Bone marrow (tissue), 2 donors: ENCODE measurements around the gene ALDH1L1.

Source experiments
- DNase-seq, 2 donors: peaks; one replicate each; lab custom pipeline; 2025; lab: John Stamatoyannopoulos, UW

Gene ALDH1L1

DNA sequence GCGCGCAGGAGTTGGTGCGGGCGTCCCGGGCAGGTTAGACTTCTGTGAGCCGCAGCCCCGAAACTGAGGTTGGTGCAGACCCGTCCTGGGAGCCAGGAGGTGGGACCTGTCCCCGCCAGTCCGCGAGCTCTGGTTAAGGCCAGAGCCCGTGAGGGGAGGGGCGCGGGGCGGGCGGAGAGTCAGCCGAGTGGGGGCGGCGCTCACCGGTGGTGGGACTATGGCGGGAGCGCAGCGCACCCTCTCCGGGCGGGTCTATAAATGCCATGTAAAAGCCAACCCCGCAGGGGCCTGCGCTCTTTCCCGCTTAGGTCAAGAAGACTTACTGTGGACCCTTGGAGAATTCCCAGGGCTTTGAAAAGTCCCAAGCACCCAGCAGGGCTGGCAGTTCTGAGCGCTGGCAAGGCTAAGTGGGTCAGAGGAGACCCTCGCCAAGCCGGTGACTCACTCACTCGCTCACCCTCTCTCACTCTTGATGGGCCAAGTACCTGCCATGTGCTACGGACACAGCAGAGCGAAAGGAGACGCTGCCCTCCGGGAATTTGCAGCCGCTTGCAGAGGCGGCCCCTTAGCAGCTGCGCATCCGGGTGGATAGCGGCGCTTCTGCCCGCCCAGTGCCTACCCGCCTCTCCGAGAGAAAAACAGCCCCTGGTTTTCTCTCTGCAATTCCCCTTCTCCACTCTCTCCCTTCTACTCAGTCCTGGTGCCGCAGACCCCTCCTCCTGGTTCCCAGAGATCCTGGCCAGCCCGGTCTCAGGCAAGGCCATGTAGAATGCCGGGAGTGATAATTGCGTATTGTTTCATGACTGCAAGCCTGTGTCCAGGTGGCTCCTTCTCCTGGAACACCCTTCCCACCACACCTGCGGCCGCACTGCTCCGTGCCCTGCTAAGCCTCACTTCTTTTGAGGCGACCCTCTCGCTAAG lies at the start of gene ALDH1L1:
Gene ALDH1L1, minus strand, starts transcription at position 110 of the 921 bp plus-strand sequence. CDS start 19,607 bp downstream, outside the sequence.
- DNase-seq: no peak

DNA sequence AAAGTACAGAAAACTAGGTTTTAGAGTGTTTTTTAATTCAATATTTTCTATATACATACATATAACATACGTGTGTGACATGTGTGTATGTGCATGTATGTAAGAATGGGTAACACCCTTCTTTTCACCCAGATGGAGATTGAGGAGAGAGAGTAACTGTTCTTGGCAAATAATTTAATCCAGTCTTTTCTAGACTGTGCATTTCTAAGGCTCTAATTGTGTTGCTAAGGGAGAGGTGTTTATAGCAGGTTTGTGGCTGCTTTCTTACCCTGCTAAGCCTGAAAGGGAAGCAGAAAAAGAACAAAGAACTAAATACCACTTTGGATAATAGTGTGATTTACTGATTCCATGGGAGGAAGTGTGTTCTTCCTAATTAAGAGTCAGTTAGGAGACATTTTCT lies 46.0 kb upstream of the ALDH1L1 start:
- no peak for DNase-seq

DNA sequence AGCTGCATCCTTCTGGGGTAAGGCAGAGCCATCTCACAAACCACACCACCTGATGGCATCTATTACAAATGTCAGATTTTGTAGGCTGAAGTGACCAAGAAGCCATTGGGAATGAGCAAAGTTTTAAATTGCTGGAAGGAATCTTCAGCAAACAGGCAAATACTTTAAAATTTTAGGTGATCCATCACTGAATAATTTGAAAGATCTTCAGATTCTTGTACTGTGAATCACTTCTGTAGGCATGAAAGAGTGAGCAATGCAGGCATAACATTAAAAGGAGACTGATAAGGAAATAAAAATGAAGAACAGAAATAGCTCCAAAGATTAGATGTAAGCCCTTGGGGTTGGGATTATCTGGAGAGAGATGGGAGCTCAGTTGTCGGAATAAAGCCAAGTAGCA lies 36.0 kb upstream of the ALDH1L1 start:
- DNase-seq: no peak

GRCh38 chr3:126213379-126214028 lies 33.1 kb upstream of the ALDH1L1 start:
- no peak for DNase-seq

GRCh38 chr3:126212620-126213378 lies 32.4 kb upstream of the ALDH1L1 start:
- no peak for DNase-seq

- no peak for DNase-seq
Measured at GRCh38 chr3:126212250-126212619, 31.8 kb upstream of the ALDH1L1 start.

- DNase-seq: no peak
Measured at GRCh38 chr3:126211569-126211968, 31.2 kb upstream of the ALDH1L1 start.

DNA sequence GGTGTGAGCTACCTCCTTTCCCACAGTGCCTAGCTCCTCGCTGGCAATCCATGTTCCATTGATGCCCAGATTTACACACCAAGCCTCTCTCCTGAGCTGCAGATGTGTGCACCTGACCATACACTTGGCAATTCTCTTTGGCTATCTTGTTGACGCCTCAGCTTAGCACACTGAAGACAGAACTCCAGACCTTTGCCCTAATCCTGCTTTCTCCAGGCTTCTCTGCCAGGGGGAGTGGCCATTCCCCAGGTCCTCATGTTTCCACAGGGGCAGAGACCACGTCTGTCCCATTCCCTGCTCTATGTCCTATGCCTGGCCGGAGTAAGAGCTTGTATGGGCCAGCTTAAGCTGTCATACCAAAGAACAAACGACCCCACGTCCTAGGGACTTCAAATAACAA lies 30.2 kb upstream of the ALDH1L1 start:
- no peak for DNase-seq

GRCh38 chr3:126209741-126210140 lies 29.4 kb upstream of the ALDH1L1 start:
- DNase-seq: no peak

GRCh38 chr3:126208606-126209256 lies 28.3 kb upstream of the ALDH1L1 start:
- DNase-seq: no peak

DNA sequence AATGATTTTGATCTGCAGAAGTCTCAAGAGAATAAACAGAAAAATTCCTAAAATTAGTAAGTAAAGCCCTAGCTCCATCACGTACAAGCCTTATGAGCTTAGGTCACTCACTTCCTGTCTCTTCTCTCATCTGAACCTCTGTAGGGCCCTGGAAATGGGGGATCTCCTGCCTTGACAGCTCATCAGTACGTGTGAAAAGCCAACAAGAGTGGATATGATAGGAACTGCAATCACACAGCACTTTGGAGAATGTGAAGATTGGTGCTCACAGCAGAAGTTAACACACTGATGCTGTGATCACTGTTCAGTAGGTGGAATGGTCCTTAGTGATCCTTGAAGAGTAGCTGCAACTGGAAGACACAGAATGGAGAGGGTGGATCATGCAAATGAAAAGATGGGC lies 27.8 kb upstream of the ALDH1L1 start:
- no peak for DNase-seq

DNA sequence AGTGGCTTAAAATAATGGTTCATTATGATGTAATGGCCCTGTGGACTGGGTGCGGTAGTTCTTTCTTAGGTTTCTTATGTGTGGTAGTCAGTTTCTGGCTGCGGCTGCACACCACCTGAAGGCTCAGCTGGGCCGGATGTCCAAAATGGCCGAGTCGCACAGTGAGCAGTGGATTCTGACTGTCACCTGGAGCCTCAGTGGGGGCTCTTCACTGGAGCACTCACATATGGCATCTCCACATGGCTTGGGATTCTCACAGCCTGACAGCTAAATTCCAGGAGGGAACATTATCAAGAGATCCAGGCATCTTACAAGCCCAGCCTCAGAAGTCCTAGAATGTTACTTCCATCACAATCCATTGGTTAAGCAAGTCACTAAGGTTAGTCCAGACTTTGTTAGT lies 26.8 kb upstream of the ALDH1L1 start:
- DNase-seq: no peak

DNA sequence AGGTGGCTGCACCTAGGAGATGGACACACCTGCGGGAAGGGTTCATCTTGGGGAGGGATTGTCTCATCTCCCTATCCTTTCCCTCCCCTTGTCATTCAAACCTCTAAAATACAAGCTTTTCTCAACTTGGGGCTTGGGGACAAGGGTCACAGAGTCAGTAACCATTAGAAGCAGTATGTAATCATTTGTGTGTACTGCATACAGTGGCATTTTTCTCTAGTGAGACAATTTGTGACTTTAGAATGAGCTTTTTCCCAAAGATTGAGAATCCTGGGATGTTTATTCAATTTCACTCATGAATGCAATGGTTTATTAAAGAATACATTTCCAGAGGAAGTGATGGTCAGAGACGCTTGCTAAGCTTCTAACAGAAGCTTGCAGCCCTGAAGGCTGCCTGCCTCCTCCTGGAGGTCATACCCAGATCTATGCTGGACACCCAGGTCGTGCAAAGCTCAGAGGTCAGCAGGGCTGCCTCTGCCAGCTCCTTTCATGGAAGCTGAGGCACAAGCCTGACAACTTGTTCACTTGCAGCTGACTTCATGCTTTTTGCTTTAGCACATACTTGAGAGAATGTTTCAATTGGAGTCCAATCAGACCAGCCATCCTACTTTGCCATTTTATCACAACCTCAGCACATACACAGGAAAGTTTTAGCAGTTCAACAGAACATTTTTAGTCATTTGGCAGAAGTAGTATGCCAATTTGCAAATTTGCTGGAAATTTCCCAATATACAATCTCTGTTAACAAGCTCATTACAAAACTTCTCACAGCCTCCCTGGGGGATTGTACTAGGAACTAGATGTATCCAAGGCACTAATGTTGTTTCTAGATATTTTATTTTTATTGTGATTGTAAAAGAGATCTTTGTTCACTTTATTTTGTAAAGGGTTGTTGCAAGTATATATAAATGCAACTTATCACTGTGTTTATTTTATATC lies 25.6 kb upstream of the ALDH1L1 start:
- no peak for DNase-seq

- no peak for DNase-seq
Measured at GRCh38 chr3:126202680-126203079, 22.3 kb upstream of the ALDH1L1 start.

DNA sequence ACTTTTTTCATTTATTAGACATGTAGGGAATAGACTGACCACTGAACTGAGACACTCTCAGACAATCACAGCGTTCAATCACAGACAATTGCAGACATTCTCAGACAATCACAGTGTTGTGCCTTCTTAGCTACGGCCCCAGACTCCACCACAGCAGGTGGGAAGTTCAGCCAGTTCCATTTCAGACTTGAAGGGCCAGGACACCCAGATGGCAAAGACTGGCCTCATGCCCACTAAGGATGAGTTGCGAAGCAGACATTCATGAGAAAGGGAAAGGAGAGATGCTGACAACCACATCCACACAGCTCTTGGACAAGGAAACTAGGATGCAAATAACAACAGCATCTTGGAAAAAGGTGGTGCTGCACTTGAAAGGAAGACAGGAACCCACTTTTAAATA lies 21.9 kb upstream of the ALDH1L1 start:
- DNase-seq: no peak

DNA sequence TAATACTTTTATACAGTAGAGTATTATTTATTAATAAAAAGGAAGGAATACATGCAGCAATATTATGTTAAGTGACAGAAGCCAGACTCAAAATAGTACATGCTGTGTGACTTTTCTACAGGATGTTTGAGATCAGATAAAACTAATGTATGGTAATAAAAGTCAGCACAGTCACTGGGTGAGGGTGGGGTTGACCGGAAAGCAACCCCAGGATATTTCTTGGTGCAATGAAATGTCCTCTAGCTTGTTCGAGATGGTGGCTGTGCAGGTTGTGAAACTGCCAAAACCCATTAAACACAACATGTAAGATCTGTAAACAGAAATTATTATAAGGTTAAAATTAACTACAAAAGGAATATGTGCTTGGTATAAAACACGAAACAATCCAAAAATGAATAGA lies 20.8 kb upstream of the ALDH1L1 start:
- no peak for DNase-seq

- no peak for DNase-seq
Measured at GRCh38 chr3:126200534-126200933, 20.1 kb upstream of the ALDH1L1 start.

- no peak for DNase-seq
Measured at GRCh38 chr3:126199256-126199655, 18.9 kb upstream of the ALDH1L1 start.

GRCh38 chr3:126197854-126198584 lies 17.6 kb upstream of the ALDH1L1 start:
- DNase-seq: no peak

- DNase-seq: no peak
Measured at GRCh38 chr3:126197343-126197742, 17.0 kb upstream of the ALDH1L1 start.
